ENCODE results near the gene AUTS2.

AUTS2 gene

DNA sequence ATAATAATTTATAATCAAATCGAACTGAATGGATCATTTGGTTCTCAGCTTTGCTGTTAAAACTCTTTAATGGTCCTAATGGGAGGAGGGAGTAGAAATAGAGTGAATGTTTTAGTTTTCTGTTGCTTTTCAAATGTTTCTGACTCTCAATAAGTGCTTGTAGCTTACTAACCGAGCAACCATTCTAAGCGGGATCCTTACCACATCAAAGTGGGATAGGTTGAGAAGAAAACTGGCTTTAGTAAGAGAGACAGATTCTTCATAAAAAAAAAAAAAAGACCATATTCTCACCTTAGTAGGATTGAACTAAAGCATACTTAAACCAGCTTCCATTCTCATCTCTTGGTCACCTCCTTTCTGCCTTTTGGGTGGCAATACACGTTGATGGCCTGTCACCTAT lies 584.2 kb downstream of the AUTS2 start:
- Histone ChIP-seq H3K9me3 (ENCODE audit: insufficient read depth, low read depth, low read length) (no peaks in the 10 kb centered on the region), H3K4me3 (ENCODE audit: low read length) (no peak overlapping the region), H3K4me1 (ENCODE audit: insufficient read depth, low read length) (peaks cover 31% of the 10 kb centered on the region; the same call in 1 of the 2 replicates), H3K27ac (ENCODE audit: low read depth, low read length) (no peak overlapping the region), H3K36me3 (ENCODE audit: insufficient read depth, low read length) (no peaks in the 10 kb centered on the region), H3K27me3 (ENCODE audit: insufficient read depth, low read length) (no peaks in the 10 kb centered on the region), H3K9ac (ENCODE audit: low read depth, low read length) (no peak overlapping the region)
- 90% methylated on average over 4 of the region's 4 CpGs for WGBS

DNA sequence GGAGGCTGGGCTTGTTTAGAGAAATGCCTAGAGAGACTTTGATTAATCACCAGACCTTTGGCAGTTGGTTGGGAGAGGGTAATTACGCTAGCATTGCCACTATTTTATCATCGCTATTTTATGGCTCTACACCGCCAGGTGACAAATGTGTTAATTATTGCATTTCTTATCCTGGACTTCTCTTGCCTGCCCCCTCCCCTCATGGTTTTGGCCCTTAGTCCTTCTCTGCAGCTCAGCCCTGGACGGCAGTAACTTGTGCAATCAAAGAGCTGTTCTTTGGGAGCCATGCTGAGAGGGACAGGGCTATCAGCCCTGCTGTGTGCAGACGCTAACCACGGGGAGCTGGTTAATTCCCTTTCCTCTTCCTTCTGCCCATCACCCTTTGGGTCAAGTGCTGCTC lies 585.0 kb downstream of the AUTS2 start:
- Histone ChIP-seq H3K9ac (ENCODE audit: low read depth, low read length) (no peak overlapping the region), H3K4me3 (ENCODE audit: low read length) (no peak overlapping the region), H3K36me3 (ENCODE audit: insufficient read depth, low read length) (no peaks in the 10 kb centered on the region), H3K4me1 (ENCODE audit: insufficient read depth, low read length) (peaks cover 31% of the 10 kb centered on the region; the same call in 1 of the 2 replicates), H3K27ac (ENCODE audit: low read depth, low read length) (no peak overlapping the region), H3K9me3 (ENCODE audit: insufficient read depth, low read depth, low read length) (no peaks in the 10 kb centered on the region), H3K27me3 (ENCODE audit: insufficient read depth, low read length) (no peaks in the 10 kb centered on the region)
- WGBS, result 45% methylated on average over 6 of the region's 6 CpGs

DNA sequence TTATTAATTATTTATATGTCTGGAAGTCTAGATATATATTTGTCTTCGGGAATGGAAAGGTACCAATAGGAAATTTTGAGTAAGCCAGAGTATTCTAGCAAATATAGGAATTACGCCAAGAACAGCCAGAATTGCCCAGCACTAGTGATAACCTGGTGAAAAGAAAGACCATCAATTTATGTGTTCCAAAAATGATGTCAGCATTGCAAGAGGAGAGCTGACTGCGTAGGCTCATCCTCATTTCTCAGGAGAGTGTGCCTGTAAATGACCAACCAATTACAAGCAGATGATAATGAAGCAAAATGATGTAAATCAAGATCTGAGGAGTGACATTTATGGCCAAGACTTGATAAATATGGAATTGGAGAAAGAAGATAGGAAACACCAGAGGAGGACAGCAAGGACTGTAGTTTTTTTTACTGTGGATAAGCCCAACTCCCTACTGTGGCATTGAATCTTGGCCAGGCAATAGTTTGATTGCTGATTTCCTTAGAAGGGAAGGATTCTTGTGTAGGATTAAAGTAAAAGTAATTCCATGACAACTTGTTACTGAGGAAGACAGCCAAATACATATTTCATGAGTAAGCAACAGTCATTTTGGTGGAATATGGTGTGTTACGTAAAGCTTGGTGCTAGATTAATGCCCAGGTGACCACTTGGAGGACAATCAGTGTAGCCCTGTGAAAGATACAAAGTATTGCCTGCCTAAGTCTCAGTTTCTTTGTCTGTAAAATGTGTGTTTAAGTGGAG lies 590.8 kb downstream of the AUTS2 start:
- no peaks in the 10 kb centered on the region for H3K27me3 ChIP-seq (ENCODE audit: insufficient read depth, low read length)
- no peak overlapping the region for H3K27ac ChIP-seq (ENCODE audit: low read depth, low read length)
- peaks cover 9% of the 10 kb centered on the region; the same call in 1 of the 2 replicates for H3K9me3 ChIP-seq (ENCODE audit: insufficient read depth, low read depth, low read length)
- H3K9ac ChIP-seq (ENCODE audit: low read depth, low read length), result no peak overlapping the region
- 97% methylated on average over 4 of the region's 4 CpGs for WGBS
- no peak overlapping the region for H3K4me3 ChIP-seq (ENCODE audit: low read length)
- 0 out of 2 replicates have a peak, but pooled peaks cover under 1% of the 10 kb centered on the region for H3K4me1 ChIP-seq (ENCODE audit: insufficient read depth, low read length)
- H3K36me3 ChIP-seq (ENCODE audit: insufficient read depth, low read length), result no peaks in the 10 kb centered on the region

DNA sequence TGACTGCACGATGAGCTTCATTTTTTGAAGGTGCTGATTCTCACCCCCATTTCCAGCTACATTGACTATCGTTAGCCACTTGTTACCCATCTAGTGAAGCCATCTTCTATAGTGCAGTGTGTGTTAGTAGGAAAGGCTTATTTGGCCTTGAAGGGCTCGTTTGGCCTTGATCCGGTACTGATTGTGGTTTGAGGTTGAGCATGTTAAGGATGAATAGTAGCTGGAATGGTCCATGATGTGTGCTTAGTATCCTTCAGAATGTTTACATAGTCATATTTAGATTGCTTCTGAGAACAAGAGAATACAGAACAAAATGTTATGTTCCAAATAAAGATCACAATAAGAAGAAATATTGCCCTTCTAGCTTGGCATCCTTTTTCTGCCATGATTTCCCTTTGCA lies 591.5 kb downstream of the AUTS2 start:
- H3K9me3 ChIP-seq (ENCODE audit: insufficient read depth, low read depth, low read length), result peaks cover 9% of the 10 kb centered on the region; the same call in 1 of the 2 replicates
- H3K9ac ChIP-seq (ENCODE audit: low read depth, low read length), result no peak overlapping the region
- no peaks in the 10 kb centered on the region for H3K36me3 ChIP-seq (ENCODE audit: insufficient read depth, low read length)
- WGBS, result 98% methylated on average over 4 of the region's 4 CpGs
- H3K27ac ChIP-seq (ENCODE audit: low read depth, low read length), result no peak overlapping the region
- no peak overlapping the region for H3K4me3 ChIP-seq (ENCODE audit: low read length)
- H3K27me3 ChIP-seq (ENCODE audit: insufficient read depth, low read length), result no peaks in the 10 kb centered on the region
- no peaks in the 10 kb centered on the region for H3K4me1 ChIP-seq (ENCODE audit: insufficient read depth, low read length)

DNA sequence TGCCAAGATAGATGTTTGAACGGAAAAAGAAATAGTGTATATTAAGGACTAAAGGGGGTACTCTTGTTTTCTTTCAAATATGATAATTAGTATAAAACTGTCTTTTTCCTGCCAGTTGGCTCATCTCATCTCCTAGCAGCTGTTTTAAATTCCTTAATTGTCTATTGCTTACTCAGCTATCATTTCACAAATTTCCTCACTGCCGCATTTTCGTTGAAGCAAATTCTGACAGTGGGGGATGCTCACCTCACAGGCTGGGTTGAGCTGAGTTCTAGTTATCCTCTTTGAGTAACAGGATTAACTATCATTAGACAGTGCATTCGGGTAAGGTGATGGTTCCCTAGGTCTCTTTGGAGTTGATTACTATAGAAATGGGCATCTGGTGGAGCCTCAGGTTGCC lies 592.0 kb downstream of the AUTS2 start:
- H3K36me3 ChIP-seq (ENCODE audit: insufficient read depth, low read length), result no peaks in the 10 kb centered on the region
- no peak overlapping the region for H3K4me3 ChIP-seq (ENCODE audit: low read length)
- no peak overlapping the region for H3K27ac ChIP-seq (ENCODE audit: low read depth, low read length)
- peaks cover 9% of the 10 kb centered on the region; the same call in 1 of the 2 replicates for H3K9me3 ChIP-seq (ENCODE audit: insufficient read depth, low read depth, low read length)
- no peaks in the 10 kb centered on the region for H3K4me1 ChIP-seq (ENCODE audit: insufficient read depth, low read length)
- WGBS, result 98% methylated on average over 4 of the region's 4 CpGs
- no peaks in the 10 kb centered on the region for H3K27me3 ChIP-seq (ENCODE audit: insufficient read depth, low read length)
- H3K9ac ChIP-seq (ENCODE audit: low read depth, low read length), result no peak overlapping the region

DNA sequence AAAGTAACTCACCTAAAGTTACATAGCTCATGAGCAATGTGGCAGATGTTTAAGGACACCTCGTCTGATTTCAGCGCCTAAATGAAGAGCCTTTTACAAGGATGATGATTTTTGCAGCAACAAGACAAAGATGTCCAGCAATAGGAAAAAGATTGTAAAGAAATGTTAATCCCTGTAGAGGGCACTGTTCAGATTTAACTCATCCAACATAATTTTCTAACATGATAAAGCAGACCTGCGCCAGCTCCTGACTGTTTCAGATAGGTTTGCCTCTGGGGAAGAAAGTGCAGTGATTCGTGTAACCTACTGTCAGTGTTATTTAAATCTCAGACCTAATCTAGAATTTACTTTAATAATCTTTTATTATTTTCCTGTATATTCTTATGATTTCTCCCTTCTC lies 595.2 kb downstream of the AUTS2 start:
- no peak overlapping the region for H3K27ac ChIP-seq (ENCODE audit: low read depth, low read length)
- H3K36me3 ChIP-seq (ENCODE audit: insufficient read depth, low read length), result no peaks in the 10 kb centered on the region
- no peaks in the 10 kb centered on the region for H3K27me3 ChIP-seq (ENCODE audit: insufficient read depth, low read length)
- H3K4me3 ChIP-seq (ENCODE audit: low read length), result no peak overlapping the region
- no peak overlapping the region for H3K9ac ChIP-seq (ENCODE audit: low read depth, low read length)
- 95% methylated on average over 3 of the region's 4 CpGs for WGBS
- peaks cover 9% of the 10 kb centered on the region; the same call in 1 of the 2 replicates for H3K9me3 ChIP-seq (ENCODE audit: insufficient read depth, low read depth, low read length)
- H3K4me1 ChIP-seq (ENCODE audit: insufficient read depth, low read length), result peaks cover 5% of the 10 kb centered on the region; the same call in 1 of the 2 replicates

DNA sequence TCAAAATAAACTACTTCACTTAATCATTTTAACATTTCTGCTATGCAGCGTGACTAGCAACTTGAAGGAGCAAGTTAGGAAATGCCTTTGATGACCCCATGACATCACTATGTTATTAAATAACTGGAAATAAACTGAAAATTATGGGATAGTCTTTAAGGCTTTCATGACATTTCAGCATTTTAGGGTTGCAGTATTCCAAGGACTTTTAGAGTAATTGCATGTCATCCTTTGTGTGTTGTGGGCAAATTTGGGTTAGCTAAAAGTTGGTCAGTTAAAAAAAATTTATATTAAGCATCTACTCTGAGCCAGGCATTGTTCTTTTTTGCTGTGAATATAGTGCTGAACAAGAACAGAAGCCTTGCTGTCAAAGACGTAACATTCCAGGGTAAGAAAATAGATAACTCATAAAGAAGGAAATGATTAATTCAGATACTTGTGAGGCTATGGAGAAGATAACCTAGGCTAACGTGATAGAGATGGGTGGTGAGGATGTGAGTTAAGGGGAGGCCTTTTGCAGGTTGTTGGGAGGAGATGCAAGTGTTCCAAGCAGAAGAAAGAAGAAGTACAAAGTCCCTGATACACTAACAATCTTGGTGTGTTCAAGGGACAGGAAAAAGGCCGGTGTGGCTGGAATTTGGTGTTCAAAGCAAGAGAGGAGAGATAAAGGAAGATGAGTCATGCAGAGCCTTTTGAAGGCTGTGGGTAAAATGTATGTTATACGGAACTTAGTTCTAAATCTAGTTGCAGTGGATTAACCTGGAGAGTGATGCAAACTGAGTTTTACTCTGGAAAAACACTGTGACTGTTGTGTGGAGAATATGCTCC lies 610.2 kb downstream of the AUTS2 start:
- Histone ChIP-seq H3K9me3 (ENCODE audit: insufficient read depth, low read depth, low read length) (no peaks in the 10 kb centered on the region), H3K4me3 (ENCODE audit: low read length) (no peak overlapping the region), H3K27me3 (ENCODE audit: insufficient read depth, low read length) (no peaks in the 10 kb centered on the region), H3K4me1 (ENCODE audit: insufficient read depth, low read length) (peaks cover 4% of the 10 kb centered on the region; the same call in 1 of the 2 replicates), H3K27ac (ENCODE audit: low read depth, low read length) (no peak overlapping the region), H3K9ac (ENCODE audit: low read depth, low read length) (no peak overlapping the region), H3K36me3 (ENCODE audit: insufficient read depth, low read length) (no peaks in the 10 kb centered on the region)
- WGBS, result 81% methylated on average over 5 of the region's 5 CpGs

DNA sequence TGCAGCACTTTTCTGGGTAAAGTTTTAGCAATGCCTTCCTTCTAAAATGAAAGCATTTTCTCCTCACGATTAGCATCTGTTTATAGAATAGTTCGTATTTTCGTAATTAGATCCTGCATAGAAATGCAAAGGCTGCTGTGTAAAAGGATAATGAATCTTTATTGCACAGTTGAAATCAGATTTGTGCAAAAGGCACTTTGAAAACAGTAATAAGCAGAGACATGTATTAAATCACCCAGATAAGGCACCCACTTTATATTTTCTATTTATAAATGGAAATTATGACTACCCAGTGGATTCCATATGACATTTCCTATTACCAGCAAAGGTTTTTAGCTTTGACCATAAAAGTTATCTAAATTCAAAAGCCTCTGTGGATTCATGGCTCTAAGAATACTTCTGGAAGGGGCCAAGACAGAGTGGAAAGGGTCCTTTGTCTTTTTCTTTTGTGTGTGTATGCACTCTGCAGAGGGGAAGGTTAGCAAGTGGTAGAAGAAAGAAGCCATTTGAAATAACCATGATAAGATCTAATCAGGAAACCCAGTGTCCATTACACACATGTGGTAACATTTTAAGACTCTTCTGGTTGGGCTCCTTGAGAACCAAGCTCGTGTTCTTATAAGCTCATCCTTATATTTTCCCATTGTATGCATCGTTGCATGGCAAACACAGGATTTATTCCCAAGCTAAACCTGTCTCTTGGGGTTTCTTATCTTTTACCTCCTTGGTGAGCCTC lies 612.1 kb downstream of the AUTS2 start:
- H3K4me1 ChIP-seq (ENCODE audit: insufficient read depth, low read length), result peaks cover 4% of the 10 kb centered on the region; the same call in 1 of the 2 replicates
- no peak overlapping the region for H3K27ac ChIP-seq (ENCODE audit: low read depth, low read length)
- no peak overlapping the region for H3K9ac ChIP-seq (ENCODE audit: low read depth, low read length)
- H3K27me3 ChIP-seq (ENCODE audit: insufficient read depth, low read length), result no peaks in the 10 kb centered on the region
- H3K36me3 ChIP-seq (ENCODE audit: insufficient read depth, low read length), result no peaks in the 10 kb centered on the region
- H3K4me3 ChIP-seq (ENCODE audit: low read length), result no peak overlapping the region
- H3K9me3 ChIP-seq (ENCODE audit: insufficient read depth, low read depth, low read length), result no peaks in the 10 kb centered on the region
- WGBS, result 88% methylated on average over 5 of the region's 5 CpGs

DNA sequence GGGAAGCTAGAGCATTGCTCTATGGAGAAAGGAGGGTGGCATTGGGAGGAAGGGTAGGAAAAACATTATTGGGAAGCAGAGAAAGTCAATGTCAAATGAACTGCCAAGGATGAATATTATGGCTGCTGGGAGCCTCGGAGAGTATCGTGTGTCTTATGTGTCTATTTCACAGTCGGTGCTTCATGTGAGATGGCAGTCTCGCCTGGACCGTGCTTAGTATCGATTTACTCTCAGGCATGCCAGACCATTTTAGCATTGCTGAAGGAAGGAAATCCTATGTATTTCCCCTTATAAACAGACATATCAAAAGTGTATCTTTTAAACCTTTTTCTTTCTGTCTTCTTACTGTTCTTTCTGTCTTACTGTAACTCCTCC lies 612.6 kb downstream of the AUTS2 start:
- H3K27me3 ChIP-seq (ENCODE audit: insufficient read depth, low read length), result no peaks in the 10 kb centered on the region
- no peak overlapping the region for H3K27ac ChIP-seq (ENCODE audit: low read depth, low read length)
- no peak overlapping the region for H3K9ac ChIP-seq (ENCODE audit: low read depth, low read length)
- H3K36me3 ChIP-seq (ENCODE audit: insufficient read depth, low read length), result no peaks in the 10 kb centered on the region
- peaks cover 4% of the 10 kb centered on the region; the same call in 1 of the 2 replicates for H3K4me1 ChIP-seq (ENCODE audit: insufficient read depth, low read length)
- WGBS, result 94% methylated on average over 6 of the region's 6 CpGs
- H3K9me3 ChIP-seq (ENCODE audit: insufficient read depth, low read depth, low read length), result no peaks in the 10 kb centered on the region
- H3K4me3 ChIP-seq (ENCODE audit: low read length), result no peak overlapping the region

DNA sequence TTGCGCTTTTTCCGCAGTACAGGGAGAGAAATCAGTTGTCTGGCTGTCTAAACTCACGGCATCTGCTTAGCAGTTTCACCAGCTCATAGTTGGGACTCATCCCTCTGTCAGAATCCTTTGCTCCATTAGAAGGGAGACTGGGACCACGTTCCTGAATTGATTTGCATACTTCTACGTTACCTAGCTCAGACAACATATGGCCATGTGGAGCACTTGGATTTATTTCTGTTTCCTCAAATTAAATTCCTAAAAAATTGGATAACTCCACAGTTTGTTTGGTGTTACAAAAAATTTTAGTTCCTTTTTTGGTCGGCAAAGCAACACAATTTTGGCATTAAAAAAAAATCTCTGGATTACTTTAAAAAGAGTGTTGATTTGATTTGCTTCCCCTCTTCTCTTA lies 614.0 kb downstream of the AUTS2 start:
- Histone ChIP-seq H3K27me3 (ENCODE audit: insufficient read depth, low read length) (no peaks in the 10 kb centered on the region), H3K36me3 (ENCODE audit: insufficient read depth, low read length) (no peaks in the 10 kb centered on the region), H3K4me1 (ENCODE audit: insufficient read depth, low read length) (peaks cover 4% of the 10 kb centered on the region; the same call in 1 of the 2 replicates), H3K4me3 (ENCODE audit: low read length) (no peak overlapping the region), H3K9ac (ENCODE audit: low read depth, low read length) (no peak overlapping the region), H3K9me3 (ENCODE audit: insufficient read depth, low read depth, low read length) (no peaks in the 10 kb centered on the region), H3K27ac (ENCODE audit: low read depth, low read length) (no peak overlapping the region)
- 87% methylated on average over 5 of the region's 6 CpGs for WGBS

DNA sequence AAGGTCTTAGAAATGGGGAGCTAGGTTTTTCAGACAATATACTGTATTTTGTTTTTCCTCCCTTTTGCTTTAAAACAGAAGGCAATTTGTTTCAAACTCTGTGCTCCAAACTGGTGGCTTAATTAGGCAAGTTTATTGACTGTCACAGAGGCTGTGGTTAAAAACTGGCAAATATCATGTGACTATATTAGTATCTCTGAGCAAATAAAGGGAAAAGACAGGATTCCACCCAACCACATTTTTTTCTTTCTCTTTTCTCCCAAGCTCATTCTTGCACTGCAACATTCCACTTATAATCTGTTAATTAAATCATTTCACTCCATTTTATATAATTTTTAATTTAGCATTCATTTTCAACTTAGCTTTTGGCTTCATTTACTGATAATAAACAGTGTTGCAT lies 615.8 kb downstream of the AUTS2 start:
- Histone ChIP-seq H3K4me1 (ENCODE audit: insufficient read depth, low read length) (peaks cover 4% of the 10 kb centered on the region; the same call in 1 of the 2 replicates), H3K9me3 (ENCODE audit: insufficient read depth, low read depth, low read length) (no peaks in the 10 kb centered on the region), H3K9ac (ENCODE audit: low read depth, low read length) (no peak overlapping the region), H3K27ac (ENCODE audit: low read depth, low read length) (no peak overlapping the region), H3K27me3 (ENCODE audit: insufficient read depth, low read length) (no peaks in the 10 kb centered on the region), H3K4me3 (ENCODE audit: low read length) (no peak overlapping the region), H3K36me3 (ENCODE audit: insufficient read depth, low read length) (no peaks in the 10 kb centered on the region)
